HG03520 (cell line): ENCODE data around the gene LACTB.

Source experiments
- ATAC-seq: cut with Tn5 transposase; IDR thresholded peaks from one replicate; pipeline ENCODE4 v1.9.1; 2021; ENCODE audit warnings: mild to moderate bottlenecking, moderate library complexity; ENCODE audit not compliant: unreplicated experiment

LACTB gene

DNA sequence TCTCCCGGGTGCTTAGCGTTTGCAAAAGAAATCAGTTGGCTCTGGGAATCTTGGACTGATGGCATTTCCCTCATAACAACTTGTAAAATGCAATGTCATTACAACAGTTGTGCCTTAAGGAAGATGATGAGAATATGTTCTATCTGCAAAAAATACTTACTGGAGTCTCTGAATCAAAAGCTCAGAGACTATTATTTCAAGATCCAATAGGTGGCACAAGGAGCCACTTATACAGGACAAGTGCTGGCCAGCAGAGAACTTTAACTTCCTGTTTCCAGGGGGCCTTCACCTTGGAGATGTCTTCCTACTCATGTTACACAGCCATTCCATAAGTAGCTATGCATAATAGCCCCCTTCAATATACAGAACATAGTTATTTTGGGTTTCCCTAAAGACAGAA, 44.6 kb downstream of the LACTB start:
- ATAC-seq, result no peak

DNA sequence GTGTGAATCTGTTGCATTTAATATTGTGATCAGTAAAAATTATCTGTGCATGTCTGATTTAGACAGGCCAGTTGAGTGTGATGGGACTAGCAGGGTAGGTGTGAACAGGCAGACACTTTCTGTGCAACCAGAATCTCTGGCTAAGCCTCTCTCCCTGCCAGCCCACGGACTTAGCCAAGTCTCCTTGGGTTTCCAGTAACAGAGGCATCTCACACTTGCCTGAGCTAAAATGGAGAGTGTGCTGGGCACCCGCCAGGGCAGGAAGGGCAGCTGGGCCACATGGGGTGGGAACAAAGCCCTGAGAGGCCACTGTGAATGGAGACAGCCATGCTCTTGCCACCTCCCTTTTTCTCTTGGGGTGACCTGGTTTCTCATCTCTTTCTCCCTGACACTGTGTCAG, 48.1 kb downstream of the LACTB start:
- ATAC-seq, result no peak

DNA sequence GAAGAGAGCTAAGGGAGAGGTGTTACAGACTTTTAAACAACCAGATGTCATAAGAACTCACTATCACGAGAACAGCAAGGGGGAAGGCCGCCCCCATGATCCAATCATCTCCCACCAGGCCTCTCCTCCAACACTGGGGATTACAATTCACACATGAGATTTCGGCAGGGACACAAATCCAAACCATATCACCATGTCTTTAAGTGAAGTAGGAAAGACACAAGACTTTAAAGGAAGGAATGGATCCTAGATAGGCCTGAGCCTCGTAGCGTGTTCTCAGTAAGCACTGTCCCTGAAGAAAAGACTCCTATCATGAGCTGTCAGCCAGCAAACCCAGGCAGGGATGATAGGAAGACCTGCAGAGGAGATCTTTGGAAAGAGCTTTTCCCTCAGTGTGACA, 50.7 kb downstream of the LACTB start:
- ATAC-seq, result no peak

DNA sequence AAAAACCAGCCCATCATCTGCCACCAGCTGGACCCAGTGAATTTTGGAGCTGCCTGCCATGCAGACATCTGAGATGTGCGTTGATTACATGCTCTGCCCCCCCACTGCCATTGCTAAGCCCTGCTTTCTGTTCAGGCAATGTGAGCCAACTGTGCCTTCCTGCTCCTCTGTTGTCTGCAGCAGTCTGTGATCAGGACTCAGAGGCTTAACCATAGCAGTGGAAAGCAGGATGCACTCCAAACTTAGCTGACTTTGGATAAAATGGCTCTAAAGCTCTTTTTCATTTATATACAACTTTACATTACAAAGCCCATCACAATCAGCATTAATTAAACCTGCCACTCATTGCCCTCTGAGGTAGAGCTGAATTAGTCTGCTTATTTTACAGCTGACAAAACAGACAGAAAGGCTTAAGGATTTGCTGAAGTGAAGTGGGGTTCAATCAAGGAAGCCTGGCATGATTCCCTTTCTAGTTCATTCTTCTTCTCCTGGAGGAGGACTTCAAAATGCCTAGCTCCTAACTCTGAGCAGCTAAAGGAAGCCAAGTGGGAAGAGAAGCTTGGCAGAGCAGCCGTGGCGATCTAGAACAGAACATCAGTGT, 51.3 kb downstream of the LACTB start:
- ATAC-seq, result no peak

DNA sequence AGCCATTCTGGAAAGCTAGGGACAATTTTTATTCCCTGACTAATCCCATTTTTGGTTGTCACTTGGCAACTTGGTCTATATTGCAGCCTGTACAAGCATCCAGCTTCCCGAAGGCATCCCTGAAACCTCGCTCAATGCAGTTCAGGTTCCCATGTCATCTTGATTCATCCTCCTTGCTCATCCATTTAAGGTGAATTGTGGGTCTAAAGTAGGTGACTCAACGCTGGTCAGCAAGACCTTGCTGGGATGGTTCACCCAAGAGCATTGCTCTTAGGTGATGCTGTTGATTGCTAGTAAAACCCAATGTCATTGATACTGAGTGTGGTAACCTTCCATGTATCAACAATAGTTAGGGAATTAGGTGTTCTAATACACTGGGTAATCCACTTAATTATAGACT, 54.6 kb downstream of the LACTB start:
- ATAC-seq, result no peak

DNA sequence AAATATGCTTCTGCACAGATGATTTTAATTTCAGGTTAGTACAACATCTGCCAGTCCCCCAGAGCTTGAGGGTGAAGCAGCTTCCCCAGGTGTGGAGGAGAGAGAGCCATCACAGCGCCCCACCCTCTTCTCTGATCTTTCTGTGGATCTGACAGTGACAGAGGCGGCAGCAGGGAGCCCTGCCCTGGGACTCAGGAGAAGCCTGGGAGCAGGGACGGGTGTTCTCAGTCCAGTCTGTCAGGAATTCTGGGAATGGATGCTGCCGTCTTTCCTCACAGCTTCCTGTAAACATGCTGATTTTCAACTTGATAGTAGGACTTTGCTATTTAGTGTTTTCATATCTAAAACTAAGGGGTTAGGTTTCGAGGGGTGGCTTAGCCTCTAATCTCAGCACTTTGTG, 56.4 kb downstream of the LACTB start:
- ATAC-seq, result no peak

DNA sequence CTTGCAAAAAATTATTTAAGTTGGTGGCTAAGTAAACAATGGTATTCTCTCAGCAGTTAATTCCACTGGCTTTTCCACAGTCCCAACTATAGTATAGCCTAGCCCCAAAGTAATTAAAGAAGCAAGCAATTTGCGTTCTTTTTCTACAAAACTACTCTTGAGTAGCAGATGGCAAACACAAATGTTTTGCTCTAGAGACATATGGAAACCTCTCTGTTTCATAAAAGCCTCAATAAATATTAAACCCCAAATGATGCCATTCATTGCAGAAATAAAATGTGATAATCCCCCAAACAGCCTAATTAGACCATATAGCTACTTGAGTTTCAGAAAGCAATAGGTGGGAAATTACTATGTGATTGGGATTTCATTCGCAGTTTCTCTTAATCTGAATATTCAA, 59.1 kb downstream of the LACTB start:
- ATAC-seq, result no peak

DNA sequence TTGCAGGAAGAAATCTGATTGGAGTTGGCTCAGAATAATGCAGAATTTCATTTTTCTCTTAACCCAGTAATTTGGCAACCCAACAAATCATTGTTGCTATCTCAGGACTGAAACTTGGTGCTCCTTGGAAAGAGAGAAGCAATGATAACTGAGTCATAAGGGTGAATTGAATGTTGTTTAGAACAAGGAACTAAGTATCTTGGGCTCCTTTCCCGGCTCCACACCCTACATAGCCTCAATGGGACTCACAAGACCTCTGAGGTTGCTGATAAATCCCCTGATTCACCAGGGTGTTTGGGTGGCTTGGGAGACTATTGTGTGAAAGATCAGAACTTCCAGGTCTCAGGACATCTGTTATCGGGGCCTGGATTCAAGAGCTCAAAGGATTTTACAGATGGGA, 60.0 kb downstream of the LACTB start:
- no peak for ATAC-seq

DNA sequence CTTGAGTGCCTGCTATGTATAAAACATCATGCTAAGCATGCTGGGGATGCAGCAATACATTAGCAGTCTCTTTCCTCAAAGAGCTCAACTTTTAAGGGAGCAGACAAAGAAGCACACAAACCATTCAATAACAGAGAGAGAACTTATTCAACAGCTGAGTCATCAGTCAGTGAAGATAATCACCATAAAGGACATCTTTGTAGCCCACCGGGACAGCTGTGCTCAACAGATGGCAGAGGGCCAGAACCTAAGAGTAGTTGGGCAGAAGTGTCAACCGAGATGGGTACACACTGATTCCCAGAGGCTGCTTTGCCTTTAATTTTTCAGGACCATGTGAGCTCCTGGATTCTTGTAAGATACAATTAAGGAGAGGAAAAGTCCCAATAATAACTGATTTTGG, 63.5 kb downstream of the LACTB start:
- no peak for ATAC-seq

DNA sequence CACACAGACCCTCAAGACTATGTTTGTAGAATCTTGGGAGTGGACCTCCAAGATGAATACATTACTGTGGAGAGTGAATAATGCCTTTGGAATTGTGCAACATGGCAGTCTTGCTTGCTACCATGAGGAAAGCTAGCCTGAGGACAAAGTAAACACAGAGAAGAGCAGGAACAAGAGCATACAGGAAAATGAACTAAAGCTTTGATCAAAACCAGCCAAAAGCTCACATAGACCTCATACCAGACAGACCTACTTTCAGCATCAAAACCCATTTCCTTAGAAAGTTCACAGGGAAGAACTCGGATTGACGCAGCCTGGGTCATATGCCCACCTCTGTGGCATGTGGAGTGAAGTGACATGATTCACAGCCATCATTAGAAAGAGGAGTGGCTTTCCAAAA, 64.4 kb downstream of the LACTB start:
- ATAC-seq, result no peak

DNA sequence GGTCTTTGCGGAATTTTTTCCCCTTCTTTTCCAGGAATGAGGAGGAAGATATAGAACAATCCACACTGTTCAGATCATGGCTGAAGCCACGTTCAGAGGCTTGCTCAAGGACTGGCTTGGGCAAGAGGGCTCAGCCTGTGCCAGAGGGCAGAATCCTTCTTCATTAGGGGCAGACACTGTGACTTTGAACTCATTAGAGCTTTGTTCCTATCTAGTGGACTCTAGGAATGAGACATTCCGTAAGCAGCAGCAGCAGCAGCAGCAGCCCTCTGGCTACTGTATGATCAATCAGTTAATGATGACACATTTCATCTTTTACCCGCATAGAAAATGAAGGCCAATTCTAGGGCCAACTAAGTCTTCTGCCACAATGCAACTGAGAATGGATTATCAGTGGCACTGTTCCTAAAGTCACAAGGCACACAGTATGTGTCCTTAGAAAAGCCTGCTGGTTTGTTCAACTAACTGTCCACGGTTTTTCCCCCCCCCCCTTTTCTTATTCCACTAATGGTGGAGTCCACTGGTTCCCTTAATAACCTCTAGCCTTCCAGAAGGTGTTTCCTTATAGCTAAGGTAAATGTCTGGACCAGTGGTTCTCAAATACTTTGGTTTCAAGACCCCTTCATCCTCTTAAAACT, 66.0 kb downstream of the LACTB start:
- no peak for ATAC-seq

DNA sequence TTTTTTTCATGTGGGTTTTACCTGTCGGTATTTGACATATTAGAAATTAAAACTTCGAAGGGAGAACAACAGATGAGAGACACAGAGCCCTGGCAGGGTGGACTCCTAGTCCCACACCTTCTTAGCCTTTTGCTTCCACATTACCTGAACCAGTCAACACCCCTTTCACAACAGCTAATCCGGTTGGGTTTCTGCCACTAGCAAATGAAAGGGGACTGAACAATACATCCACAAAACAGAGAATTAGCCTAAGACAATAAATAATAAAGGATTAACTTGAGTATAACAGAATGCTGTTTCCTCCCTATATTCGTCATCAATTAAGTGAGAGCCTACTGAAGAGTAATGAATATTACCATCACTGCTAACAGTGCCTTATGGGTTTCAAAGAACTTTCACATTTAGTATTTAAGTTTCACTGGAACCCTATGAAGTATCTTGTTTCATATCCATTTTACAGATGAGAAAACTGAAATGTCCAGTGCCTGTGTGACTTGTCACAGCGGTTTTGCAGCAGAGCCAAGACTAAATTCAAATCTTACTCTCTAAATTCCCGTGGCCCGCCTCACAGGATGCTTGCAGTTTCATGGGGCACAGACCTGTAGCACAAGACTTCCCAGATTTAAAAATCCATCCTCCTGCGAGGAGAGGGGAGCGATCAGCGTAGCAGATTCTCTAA, 66.7 kb downstream of the LACTB start:
- ATAC-seq, result no peak

DNA sequence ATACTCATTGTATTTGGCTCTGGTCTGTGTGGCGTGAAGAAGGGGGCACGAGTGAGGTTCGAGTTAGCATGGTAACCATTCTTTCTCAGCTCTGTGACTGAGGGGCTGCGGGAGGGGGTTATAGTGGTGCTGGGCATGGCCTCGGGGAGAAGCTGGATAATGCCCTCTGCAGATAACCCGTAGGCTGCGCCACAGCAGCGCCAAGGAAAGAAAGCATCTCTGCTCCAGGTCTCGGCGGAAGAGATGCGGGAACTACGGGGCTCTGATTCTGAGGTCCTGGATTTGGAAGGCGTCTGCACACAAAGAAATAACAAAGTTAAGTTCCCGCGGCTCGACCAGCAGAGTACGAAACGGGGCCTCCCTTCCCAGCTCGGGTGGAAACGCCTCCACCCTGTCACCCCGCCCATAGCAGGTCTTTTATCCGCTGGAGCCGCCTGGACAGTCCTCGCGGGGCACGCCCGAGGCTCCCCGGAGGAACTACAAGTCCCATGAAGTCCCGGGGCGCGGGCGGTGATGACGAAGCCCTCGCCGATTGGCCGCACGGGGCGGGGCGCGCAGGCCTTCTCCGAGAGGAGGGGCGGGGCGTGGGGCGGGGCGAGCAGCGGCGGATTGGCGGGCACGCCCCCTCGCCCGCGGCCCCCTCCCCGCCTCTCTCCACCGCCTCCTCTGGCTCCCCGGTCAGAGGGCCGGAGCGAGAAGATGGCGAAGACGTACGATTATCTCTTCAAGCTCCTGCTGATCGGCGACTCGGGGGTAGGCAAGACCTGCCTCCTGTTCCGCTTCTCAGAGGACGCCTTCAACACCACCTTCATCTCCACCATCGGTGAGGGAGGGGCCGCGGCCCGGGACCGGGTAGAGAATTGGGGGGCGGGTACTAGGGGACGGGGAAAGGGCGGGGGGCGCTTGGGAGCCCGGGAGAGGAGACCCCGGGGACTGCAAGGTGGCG, 67.5 kb downstream of the LACTB start, which contains the start of gene RAB8B:
Gene RAB8B, plus strand, starts transcription at position 681 of the 946 bp plus-strand sequence. Its CDS starts 19 bp downstream, at position 700.
- peak; percentile 71 for ATAC-seq

DNA sequence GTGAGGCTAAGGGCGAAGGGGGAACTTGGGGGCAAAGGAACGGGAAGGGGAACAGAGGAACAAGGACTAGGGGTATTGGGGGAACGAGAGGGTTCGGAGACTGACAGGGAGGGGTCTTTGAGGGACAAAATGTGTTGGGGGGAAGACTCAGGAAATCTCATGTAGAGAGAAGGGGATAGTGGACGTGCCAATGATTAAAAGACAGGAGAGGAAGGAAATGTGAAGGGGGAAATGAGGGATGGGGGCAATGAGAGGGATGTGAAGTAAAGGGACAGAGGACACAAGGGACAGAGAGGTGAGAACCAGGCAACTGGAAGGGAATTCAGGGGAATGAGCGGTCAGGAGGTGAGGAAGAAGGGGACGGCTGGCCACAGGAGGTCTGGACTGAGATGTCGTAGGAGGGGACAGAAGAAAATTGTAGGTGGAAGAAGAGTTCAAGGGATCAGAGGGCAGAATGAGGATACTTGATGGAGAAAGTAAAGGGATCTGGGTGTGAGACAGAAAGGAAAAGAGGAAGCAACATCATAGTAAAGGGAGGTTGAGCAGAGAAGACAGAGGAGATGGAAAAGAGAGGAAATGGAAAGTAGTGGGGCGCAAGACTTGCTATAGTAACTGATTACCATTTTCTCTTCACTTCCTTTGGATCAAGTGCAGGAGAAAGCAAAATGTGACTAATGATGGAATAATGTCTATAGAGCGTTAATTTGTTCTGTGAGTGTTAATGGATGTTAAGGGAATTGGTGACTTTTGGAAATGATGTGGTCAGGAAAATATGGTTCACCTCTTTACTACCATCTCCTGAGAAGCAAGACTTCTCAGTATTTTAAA, 68.5 kb downstream of the LACTB start:
- ATAC-seq, result no peak

DNA sequence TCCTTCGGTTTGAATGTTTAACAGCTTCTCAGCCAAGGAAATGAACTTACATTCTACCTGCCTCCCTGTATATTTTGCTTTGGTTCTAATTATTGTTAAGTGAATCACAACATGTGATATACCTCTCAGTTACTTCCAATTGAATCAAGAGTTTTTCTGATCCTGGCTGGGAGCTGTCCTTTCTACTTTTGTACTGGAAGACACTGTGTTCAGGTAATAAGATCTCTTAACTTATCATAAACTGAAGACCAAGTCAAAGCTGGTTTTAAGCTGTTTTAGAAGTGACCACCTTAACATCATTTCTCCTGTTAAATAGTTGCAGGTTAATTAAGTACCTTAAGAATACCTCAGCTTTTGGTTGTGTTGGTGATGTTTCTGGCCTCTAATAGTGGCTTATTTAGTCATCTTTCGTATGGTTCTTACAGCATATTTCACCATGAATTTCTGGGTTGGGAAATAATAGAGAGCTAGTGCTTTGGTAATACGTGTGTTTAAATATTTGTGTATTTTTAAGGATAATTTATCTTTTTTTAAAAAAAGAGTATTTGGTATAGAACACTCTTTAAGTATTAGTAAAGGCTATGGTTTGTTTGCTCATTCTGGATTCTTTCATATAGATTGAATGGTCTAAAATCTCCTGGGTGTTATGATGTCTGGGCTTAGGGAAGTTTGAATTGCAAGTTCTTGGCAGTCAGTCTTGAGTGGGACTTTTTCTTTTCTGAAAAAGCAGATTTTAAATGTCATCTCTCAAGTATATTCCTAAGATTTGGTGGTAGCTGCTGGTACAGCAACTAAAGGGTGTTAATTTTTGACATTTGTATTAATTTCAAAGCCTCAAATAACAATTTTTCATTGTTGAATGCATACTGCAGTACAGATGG, 69.3 kb downstream of the LACTB start:
- ATAC-seq, result no peak
